ENCODE measurements around the gene IL24. TPM values are rescaled to one million over a fixed set of nuclear protein-coding genes. Genes with fewer than 3 reads are reported as not detected.

The IL24 gene
- total RNA-seq, 4 donors from 2014 or later = not detected

GRCh38 chr1:206880314-206880713 lies 16.9 kb upstream of the IL24 start:
- peaks cover 0 to 5% of the 10 kb centered on the region in 2 donors for H3K9me3 ChIP-seq
- H3K27ac ChIP-seq = no peak overlapping the region
- H3K36me3 ChIP-seq = no peaks in the 10 kb centered on the region
- H3K4me1 ChIP-seq = no peaks in the 10 kb centered on the region
- H3K4me3 ChIP-seq = no peak overlapping the region
- H3K27me3 ChIP-seq = peaks cover 0 to 3% of the 10 kb centered on the region in 2 donors
- DNase-seq = no peak
- TF ChIP-seq, protein P1, sequence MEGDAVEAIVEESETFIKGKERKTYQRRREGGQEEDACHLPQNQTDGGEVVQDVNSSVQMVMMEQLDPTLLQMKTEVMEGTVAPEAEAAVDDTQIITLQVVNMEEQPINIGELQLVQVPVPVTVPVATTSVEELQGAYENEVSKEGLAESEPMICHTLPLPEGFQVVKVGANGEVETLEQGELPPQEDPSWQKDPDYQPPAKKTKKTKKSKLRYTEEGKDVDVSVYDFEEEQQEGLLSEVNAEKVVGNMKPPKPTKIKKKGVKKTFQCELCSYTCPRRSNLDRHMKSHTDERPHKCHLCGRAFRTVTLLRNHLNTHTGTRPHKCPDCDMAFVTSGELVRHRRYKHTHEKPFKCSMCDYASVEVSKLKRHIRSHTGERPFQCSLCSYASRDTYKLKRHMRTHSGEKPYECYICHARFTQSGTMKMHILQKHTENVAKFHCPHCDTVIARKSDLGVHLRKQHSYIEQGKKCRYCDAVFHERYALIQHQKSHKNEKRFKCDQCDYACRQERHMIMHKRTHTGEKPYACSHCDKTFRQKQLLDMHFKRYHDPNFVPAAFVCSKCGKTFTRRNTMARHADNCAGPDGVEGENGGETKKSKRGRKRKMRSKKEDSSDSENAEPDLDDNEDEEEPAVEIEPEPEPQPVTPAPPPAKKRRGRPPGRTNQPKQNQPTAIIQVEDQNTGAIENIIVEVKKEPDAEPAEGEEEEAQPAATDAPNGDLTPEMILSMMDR (IDR thresholded peaks at IDR 0.05) = no peak
- TF ChIP-seq POLR2A (IDR thresholded peaks at IDR 0.05) = no peak
- intact Hi-C loops (cut with DNase I; ENCODE audit: low total_unique reads) = no loop called here

DNA sequence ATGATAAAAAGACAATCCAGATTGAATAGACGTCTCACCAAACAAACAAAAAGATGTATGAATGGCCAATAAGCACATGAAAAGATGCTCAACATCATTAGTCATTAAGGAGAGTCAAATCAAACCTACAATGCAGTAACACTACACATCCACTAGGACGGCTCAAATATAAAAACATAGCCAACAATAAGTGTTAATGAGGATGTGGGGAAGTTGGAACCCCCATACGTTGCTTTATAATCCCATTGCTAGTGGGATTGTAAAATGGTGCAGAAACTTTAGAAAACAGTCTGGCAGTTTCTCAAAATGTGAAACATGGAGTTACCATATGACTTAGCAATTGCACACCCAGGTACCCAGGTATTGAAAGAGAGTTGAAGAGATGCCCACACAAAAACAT lies 14.7 kb upstream of the IL24 start:
- no peak for DNase-seq
- no peak for TF ChIP-seq POLR2A (IDR thresholded peaks at IDR 0.05)
- TF ChIP-seq, protein P1 (IDR thresholded peaks at IDR 0.05) = no peak
- intact Hi-C loops (cut with DNase I; ENCODE audit: low total_unique reads) = no loop called here

DNA sequence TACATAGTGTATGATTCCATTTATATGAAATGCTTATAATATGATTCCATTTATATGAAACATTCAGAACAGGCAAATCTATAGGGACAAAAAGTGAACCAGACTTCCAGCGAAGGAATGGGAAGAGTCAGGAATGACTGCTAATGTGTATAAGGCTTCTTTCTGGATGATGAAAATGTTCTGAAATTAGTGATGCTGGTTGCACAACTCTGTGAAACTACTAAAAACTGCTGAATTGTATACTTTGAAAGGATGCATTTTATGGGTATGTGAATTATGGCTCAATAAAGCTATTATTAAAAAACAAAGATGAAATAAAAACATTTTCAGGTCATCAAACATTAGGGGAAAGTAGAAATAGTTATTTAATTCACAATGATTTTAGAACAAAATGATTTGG lies 14.1 kb upstream of the IL24 start:
- no peak for DNase-seq
- TF ChIP-seq, protein P1 (IDR thresholded peaks at IDR 0.05) = no peak
- no peak for TF ChIP-seq POLR2A (IDR thresholded peaks at IDR 0.05)
- intact Hi-C loops (cut with DNase I; ENCODE audit: low total_unique reads) = no loop called here

More for the DNA sequence above, 14.7 kb upstream of the IL24 start:
- Histone ChIP-seq H3K27me3 (no peaks in the 10 kb centered on the region), H3K36me3 (no peaks in the 10 kb centered on the region), H3K27ac (no peak overlapping the region), H3K9me3 (peaks cover 0 to 5% of the 10 kb centered on the region in 2 donors), H3K4me3 (no peak overlapping the region), H3K4me1 (no peaks in the 10 kb centered on the region)

GRCh38 chr1:206883876-206884275 lies 13.4 kb upstream of the IL24 start:
- Histone ChIP-seq H3K27me3 (no peaks in the 10 kb centered on the region), H3K36me3 (no peaks in the 10 kb centered on the region), H3K4me3 (no peak overlapping the region), H3K4me1 (no peaks in the 10 kb centered on the region), H3K27ac (no peak overlapping the region), H3K9me3 (no peaks in the 10 kb centered on the region)
- intact Hi-C loops (cut with DNase I; ENCODE audit: low total_unique reads) = no loop called here
- TF ChIP-seq, protein P1 (IDR thresholded peaks at IDR 0.05) = no peak
- TF ChIP-seq POLR2A (IDR thresholded peaks at IDR 0.05) = no peak
- no peak for DNase-seq

More for the DNA sequence above, 14.1 kb upstream of the IL24 start:
- Histone ChIP-seq H3K27ac (no peak overlapping the region), H3K4me3 (no peak overlapping the region), H3K36me3 (no peaks in the 10 kb centered on the region), H3K9me3 (peaks cover 0 to 5% of the 10 kb centered on the region in 2 donors), H3K27me3 (no peaks in the 10 kb centered on the region), H3K4me1 (no peaks in the 10 kb centered on the region)

DNA sequence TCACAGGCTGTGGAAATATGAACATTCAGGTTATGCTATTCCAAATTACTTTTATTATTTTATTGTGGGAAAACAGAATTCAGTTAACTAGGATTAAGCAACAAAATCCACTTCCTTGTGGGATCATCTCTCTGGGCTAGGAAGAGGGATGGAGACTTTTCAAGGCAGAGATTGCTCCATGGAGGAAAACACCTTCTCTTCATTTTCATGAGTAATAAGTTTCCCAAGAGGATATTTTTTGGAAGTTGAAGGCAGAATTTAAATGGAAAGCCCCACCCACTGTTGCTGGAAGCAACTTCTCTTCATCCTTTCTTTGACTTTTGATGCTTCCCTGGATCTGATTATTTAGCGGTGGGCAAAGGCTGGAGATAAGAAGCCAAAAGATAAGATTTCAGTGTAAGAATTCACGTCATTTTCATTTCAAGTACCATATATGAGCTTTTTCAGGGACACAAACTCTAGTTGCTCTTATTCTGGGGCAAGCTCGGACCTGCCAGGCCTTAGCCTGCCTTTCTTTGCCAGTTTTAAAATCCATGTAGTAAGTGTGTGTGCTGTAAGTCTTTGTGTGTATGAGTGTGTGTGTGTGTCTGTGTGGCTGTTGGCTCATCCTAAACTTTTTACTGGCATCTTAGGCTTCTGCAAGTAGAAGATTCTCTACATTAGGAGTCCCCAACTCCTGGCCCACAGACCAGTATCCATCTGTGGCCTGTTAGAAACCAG lies 11.7 kb upstream of the IL24 start:
- no peaks in the 10 kb centered on the region for H3K9me3 ChIP-seq
- no peaks in the 10 kb centered on the region for H3K27me3 ChIP-seq
- H3K36me3 ChIP-seq = no peaks in the 10 kb centered on the region
- no peak for DNase-seq
- no peak overlapping the region for H3K27ac ChIP-seq
- H3K4me3 ChIP-seq = no peak overlapping the region
- intact Hi-C loops (cut with DNase I; ENCODE audit: low total_unique reads) = no loop called here
- TF ChIP-seq POLR2A (IDR thresholded peaks at IDR 0.05) = no peak
- TF ChIP-seq, protein P1 (IDR thresholded peaks at IDR 0.05) = no peak
- H3K4me1 ChIP-seq = no peaks in the 10 kb centered on the region

All from uterus (tissue), 4 donors.